Stimulated activated CD4-positive, alpha-beta T cell treated with anti-CD3 and anti-CD28 coated beads, Interleukin-2, amount 100 ng/mL, for 4 hours (primary cell): ENCODE results near the gene USP7.
A peak's percentile ranks its signal among the peaks of the same experiment; 100 is the strongest.
"Not testable (repeated sequence)": the region's sequence is repeated elsewhere in the genome, so short reads cannot be mapped to it uniquely, and the experiment has no call there.

ENCODE experiments used
- DNase-seq: peaks from one replicate; pipeline ENCODE4 v3.0.0-alpha.2; 2020; ENCODE audit warnings: low read depth

Gene USP7

DNA sequence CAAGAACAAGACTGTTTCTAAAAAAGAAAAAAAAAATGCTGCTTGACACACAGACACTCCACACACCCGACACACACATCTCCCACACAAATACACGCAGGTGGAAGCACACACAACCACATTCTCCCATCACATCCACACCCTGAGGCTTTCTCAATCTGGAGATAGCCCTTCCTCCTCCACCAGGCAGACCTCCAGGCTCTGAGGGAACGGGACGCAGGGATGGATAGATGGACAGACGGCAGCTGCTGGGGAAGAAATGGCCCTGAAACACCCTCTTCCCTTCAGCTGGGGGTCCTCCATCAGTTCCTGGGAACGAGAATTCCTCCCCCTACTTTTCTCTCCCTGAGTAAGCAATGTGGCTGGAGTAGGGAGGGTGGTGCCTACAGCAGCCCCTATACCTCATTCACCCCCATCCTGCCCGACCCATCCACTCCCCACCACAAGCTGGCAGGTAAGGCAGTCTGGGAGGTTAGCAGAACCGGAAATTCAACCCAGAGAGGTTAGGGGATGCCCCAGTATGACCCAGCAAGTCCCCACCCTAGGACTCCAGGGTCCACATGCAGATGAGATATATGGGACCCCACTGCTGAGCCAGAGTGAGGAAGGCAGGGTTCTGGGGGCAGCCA lies 85.7 kb downstream of the USP7 start:
- no peak for DNase-seq

DNA sequence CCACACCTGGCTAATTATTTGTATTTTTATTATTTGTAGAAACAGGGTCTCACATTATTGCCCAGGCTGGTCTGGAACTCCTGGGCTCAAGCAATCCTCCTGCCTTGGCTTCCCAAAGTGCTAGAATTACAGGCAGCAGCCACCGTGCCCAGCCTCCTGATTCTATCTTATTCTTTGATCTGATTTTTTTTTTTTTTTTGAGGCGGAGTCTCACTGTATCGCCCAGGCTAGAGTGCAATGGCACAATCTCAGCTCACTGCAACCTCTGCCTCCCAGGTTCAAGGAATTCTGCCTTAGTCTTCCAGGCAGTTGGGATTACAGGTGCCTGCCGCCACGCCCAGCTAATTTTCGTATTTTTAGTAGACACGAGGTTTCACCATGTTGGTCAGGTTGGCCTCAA lies 88.4 kb downstream of the USP7 start:
- not testable (repeated sequence) for DNase-seq

DNA sequence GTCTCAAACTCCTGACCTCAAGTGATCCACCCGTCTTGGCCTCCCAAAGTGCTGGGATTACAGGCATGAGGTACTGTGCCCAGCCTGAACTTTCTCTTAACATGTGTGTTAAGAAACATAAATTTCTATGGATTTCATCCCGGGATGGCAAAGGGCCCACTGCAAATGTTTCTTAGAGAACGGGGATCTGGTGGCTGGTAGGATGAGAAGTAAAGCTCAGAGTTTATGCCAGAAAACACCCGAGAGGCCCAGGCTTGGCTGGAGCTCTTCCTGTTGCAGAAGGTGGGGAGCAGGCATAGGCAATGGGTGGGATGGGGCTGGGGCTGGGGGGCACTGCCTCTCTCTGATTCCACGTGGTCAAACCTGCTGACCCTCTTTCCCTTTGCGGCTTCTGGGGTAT lies 89.3 kb downstream of the USP7 start:
- no peak for DNase-seq

DNA sequence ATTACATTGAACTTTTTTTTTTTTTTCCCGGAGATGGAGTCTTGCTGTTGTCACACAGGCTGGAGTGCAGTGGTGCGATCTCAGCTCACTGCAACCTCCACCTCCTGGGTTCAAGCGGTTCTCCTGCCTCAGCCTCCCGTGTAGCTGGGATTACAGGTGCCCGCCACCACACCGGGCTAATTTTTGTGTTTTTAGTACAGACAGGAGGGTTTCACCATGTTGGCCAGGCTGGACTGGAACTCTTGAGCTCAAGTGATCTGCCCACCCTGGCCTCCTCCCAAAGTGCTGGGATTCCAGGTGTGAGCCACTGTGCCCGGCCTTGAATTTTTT lies 89.9 kb downstream of the USP7 start:
- not testable (repeated sequence) for DNase-seq

DNA sequence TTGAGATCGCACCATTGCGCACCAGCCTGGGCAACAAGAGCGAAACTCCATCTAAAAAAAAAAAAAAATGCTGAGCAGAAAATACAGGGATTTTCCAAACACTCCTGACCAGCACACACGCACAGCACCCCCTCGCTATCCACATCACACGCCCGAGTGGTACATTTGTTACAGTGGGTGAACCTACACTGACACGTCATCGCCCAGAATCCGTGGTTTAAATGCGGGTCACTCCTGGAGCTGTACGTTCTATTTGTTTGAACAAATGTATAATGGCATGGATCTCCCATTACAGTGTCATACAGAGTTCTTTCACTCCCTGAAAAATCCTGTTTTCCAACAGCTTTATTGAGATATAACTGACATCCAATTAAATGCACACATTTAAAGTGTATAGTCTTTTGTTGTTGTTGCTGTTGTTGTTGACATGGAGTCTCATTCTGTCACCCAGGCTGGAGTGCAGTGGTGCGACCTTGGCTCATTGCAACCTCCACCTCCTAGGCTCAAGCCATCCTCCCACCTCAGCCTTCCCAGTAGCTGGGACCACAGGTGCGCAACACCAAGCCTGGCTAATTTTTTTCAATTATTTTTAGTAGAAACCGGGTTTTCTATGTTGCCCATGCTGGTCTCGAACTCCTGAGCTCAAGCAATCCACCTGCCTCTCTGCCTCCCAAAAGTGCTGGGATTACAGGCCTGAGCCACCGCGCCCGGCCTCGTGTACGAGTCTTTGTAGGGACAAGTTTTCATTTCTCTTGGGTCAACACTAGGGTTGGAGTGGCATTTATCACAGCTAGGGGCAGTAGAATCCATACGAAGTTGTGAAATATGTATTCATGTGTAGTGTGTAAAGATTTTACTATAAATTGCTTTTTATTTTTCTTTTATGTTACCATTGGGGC lies 90.5 kb downstream of the USP7 start:
- DNase-seq, result no peak

DNA sequence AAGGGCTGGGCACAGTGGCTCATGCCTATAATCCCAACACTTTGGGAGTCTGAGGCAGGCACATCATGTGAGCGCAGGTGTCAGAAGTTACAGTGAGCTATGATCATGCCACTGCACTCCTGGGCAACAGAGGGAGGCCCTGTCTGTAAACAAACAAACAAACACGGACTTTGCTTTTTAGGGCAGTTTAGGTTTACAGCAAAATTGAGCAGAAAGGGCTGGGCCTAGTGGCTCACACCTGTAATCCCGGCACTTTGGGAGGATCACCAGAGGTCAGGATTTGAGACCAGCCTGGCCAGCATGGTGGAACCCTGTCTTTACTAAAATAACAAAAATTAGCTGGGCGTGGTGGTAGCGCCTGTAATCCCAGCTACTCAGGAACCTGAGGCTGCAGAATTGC lies 91.6 kb downstream of the USP7 start:
- DNase-seq, result no peak

DNA sequence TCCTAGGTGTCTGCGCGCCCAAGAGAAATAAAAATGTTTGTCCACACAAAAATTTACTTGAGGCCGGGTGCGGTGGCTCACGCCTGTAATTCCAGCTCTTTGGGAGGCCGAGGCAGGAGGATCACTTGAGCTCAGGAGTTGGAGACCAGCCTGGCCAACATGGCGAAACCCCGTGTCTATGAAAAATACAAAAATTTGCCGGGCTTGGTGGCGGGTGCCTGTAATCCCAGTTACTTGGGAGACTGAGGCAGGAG lies 93.8 kb downstream of the USP7 start:
- not testable (repeated sequence) for DNase-seq

DNA sequence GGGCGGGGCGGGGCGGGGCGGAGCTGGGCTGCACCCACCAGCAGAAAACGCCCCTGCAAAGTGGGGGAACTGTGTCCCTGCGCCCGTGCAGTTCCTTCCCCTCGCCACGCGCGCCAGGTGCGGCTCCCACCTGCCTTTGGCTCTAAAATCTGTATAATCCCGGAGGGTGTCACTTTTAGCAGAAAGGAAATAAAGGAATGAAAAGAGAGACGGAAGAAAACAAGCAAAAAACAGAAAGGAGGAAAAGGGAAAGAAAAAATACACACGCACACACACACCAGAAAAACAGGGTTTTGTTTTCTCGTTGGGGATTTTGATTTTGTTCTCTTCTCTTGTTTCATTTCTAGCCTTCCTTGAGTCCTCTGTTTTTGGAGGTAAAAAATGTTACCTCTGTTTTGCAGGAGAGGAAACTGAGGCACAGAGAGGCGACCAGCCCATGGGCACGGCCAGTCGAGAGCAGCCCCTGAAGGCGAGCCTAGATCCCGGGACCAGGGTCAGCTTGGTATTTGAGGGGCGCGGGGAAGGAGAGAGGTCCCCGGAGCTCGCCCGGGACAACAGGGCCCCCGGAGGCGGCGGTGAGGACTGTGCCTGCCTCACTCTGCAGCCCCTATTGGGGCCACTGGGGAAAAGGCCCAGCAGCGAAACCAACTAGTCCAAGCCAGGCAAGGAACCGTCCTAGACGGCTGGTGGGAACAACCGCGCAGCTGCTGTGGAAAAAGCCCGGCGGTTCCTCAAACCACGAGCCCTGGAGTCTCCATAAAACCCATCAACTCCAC lies 94.3 kb downstream of the USP7 start:
- DNase-seq, result no peak

DNA sequence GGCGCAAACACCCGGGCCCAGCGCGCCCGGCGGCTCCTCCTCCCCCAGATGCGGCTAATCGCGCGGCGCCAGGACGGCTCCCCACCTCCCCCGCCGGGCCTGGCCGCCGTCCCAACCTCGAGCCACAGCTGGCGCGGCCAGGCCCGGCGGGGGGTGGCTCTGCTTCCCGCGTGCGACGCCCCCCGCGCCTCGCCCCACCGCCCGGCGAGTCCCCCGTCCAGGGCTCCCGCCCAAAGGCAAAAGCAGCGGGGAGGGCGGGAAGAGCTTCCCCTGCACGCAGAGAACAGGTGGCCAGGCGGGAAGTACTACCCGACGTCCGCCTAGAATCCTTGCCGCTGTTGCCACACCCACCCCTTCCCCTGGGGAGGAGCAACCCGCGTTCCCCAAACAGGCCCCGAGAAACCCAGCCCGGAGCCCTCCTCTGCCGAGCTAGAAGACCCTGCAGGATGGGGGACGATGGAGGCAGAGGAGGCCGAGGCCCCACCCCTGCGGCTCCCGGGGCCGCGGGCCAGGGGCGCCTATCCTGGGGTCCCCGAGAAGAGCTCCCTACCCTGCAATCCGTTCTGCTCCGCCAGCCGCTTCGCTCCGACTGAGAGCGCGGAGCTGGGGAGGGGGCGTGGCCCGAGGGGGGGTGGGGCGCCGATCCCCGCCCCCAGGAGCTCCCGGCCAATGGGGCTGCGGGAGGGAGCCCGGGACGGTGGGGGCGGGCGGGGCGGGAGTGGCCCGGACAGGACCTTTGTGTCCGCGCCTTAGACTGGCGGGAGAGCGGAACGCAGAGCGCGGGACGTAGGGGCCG lies 95.1 kb downstream of the USP7 start, which contains the start of gene CARHSP1:
Gene CARHSP1 (minus strand): TSS at position 591 of the 796 bp plus-strand sequence. CDS start 9,678 bp downstream, outside the sequence.
- DNase-seq, result peak; percentile 56

DNA sequence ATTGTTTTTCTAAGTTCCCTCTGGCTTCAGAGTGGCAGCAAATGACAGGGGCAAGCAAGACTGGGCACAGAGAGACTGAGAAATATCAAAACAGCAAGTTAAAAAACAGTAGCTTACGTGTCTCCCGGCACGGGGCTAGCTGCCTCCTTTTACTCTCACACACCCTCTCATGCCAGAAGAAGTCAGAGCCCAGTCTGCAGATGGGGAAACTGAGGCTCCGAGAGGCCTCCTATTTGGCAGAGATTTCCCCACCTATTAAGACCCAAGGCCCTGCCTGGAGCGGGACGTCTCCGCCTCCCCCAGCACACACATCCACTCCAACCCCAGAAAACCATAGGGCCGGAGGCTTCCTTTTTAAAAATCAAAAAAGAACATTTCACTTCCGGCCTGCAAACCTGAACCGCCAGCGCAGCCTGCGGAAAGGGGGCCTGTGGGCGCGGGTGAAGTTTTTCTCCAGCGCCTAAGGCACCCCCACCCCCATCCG lies 95.7 kb downstream of the USP7 start:
- peak; percentile 17 for DNase-seq

DNA sequence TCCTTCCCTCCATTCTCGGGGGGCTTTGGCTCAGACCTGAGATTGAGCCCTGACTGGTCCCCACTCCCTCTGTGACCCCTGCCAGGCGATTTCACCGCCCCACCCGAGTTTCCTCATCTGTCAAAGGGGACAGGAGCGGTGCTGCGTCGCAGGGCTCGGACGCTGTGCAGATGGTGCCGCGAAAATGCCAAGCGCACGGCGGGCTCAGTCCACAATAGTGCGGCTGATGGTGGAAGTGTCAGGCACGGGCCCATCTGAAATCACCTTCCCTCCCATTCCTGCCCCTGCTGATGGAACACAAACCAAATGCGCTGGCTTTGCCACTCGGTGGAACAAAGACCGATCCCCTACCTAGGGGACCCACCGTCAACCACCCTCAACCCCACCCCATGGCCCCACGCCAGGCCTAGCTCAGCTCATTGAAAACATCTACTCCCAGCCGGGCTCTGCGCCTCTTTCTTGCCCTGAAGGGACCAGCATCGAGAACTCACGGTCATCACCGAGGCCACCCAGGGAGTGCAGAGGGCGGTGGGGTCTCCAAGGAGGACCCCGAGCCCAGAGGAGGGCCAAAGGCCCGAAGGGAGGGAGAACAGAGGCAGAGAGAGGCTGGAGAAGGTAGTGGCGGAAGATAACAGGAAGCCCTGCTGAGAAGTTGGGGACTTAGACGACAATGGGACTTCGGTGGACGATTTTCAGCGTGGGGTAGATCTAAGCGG lies 96.3 kb downstream of the USP7 start:
- DNase-seq, result no peak

DNA sequence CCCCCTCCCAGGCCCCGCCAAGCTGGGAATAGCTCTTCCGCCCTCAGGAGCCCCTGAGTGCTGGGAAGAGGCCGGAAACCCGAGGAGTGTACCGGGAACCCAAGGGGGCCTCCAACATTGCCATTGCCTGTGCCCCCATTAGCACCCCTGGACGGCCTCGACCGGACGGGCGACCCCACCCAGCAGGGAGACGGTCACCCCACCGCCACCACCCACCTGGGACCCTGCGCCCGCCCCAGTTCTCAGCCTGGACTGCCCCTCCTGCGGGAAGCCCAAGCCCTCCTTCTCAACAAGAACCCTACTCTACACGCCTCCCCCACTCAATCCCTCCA lies 96.9 kb downstream of the USP7 start:
- DNase-seq, result no peak

DNA sequence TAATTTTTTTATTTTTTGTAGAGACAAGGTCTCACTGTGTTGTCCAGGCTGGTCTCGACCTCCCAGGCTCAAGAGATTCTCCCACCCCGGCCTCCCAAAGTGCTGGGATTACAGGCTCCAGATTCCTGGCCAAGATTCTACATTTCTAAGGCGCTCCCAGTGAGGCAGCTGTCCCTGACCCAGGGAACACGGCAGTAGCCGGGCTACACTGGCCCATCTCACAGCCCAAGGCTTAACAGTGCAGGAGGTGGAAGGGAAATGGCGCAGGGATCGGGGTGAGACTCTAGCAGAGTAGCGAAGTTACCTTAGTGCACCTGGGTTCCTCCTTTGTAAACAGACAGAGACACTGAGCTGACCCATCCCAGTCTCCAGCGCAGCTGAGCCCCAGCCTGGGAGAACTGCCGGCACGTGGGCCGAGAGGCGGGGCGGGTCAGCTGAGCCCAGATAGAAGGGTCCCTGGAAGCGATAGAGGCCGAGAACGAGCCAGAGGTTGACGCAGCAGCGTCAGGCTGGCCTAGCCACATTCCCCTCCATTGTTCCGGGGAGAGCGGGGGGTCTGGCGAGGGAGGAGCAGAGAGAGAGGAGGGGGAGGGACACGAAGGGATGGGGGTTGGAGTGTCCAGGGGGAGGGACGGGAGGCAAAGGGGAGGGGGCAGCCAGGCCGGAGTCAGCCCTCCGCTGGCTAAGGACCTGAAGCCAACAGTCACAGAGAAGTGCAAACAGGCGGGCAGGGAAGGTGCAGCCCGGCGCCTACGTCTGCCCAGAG lies 97.4 kb downstream of the USP7 start:
- no peak for DNase-seq

DNA sequence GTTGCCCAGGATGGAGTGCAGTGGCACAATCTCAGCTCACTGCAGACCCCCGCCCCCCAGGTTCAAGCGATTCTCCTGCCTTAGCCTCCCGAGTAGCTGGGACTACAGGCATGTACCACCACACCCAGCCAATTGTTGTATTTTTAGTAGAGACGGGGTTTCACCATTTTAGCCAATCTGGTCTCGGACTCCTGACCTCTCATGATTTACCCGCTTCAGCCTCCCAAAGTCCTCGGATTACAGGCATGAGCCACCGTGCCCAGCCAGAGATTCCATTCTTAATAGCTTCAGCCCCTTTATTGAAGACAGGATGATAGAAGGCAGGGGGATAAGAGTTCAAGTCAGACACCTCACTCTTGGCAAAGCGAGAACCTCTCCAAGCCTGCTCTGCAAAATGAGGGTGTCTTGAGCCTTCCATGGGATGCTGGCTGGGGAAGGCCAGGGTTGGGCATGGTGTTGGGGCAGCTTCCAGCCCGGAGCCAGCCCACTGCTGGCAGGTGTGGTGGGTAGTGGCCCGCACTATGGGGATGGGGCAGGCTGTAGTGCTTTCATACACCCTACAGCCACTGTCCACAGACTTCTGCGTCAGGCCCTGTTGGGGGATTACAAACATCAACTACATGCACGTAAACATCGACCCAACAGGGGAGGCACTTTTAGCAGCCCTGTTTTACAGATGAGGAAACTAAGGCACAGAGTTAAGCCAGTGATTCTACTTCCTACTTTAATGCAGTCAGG lies 98.4 kb downstream of the USP7 start:
- no peak for DNase-seq

DNA sequence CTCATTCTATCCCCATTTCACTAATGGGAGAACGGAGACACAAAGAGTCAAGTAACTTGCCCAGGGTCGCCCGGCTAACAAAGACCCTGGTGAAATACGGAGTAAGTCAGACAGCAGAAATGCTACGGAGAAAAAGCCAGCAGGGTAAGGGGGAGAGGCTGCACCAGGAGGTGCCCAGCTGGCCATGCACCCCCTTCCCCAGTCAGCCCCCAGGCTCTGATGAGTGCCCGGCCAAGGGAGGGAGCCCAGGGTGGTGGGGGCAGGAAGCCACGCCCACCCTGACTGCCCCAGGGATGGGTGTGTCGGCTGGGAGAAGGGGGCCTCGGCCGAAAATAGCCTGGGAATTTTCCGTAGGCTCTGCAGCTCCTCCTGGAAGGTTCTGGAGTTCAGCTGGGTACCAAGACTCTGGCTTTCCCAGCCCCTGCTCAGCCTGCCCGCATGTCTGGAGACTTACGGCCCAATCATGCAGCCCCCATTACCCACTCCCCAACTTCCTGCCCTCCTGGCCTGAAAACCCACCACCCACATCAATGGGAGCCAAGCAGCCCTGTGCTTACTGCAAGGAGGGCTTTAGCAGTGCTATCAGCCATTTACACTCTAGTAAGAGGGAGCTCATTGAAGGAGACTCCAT lies 99.1 kb downstream of the USP7 start:
- no peak for DNase-seq

DNA sequence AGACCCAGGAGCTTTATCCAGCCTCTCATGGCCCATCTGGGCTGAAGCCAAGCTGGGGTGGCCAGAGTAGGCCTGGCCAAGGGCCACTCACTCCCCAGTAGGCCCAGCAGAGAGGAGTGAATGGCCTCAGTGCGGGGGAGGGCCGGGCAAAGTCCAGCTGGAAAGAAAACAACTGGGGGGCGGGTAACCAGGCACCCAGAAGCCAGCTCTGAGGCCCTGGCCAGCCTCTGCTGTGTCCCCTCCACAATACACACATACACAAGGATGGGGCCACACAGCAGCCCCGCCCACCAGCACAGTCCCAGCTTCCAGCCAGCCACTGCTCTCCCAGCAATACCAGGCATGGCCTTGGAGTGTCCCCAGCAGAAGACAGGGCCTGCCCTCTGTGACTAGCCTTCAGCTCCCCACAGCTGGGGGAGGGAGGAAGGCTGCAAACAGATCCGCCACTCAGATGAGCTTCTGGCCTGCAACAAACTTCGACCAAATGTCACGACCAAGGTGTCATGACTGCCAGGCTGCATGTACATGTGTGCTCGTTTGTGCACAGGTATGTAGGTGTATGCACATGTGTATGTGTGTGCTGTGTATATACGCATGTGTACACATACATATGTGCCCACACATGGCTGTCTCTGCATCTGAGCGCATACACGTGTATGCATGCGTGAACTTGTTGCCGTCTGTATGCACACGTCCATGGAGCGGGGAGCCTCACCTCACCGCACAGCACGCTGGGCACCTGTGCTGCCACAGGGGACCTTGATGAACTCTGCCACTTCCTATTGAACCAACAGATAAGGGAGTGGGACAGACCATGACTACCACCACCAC lies 99.9 kb downstream of the USP7 start:
- no peak for DNase-seq

DNA sequence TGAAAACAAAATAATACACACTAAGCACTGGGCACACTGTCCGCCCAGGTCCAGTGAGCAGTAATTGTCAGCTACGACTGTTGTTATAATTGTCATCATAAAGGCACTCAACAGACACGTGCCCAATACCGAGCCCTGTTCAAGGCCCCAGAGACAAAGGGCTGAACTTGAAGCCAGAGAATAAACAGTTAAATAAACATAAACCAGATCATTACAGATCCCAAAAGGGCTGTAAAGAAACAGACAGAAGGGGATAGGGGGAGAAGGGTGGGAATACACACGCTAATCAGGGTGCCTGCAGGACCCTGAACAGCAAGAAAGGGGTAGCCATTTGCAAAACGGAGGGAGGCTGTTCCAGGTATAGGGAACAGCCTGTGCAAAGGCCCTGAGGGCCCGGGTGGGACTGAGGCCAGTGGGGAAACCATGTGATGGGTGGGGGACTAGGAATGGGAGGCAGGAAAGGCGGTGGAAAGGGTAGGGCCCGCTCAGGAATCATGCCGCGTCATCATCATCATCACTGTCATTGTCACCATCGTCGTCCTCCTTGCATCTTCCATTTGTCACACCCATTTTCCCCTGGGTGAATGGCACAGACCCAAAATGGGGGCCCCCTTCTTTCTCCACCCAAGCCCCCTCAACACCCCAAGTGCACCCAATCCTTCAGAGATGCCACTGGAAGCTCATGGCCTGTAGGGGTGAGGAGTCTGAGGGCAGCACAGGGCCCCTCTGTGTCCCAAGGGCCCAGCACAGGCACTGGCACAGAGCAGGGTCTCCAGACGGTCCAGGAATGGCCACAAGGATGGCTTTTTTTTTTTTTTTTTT lies 101.2 kb downstream of the USP7 start:
- no peak for DNase-seq
